Cardiac septum (tissue), 1 donor: ENCODE measurements around the gene STARD13. TPM values are rescaled to one million over a fixed set of nuclear protein-coding genes. Genes with fewer than 3 reads are reported as not detected.
"Not testable (repeated sequence)": the region's sequence is repeated elsewhere in the genome, so short reads cannot be mapped to it uniquely, and the experiment has no call there.

Experiments used
- DNase-seq: peaks from one replicate; pipeline ENCODE4 v3.0.0-alpha.2; 2020; ENCODE audit warnings: low spot score
- intact Hi-C: fragments of 100-400 bp; cut with DNase I; formaldehyde crosslinking; loops from one replicate; pipeline ENCODE4 v1.14.0; 2022
- total RNA-seq: library from RNA; stranded (reverse); fragmentation: NEBNext Ultra II Directional; extraction: Animal tissue kit (Norgen Biotek cat#: 25700); gene quantifications from one replicate; pipeline ENCODE4 v1.2.1, GENCODE V29; 2021
- donor health status: DM: no; HTN: no; CAD: no.

The STARD13 gene
- total RNA-seq, 1 donor from 2014 or later = 26.9 TPM

GRCh38 chr13:33188093-33188882 is 97.3 kb downstream of the STARD13 start:
- no peak for DNase-seq
- intact Hi-C loops = no loop called here

GRCh38 chr13:33186861-33187291 is 98.7 kb downstream of the STARD13 start:
- intact Hi-C loops = no loop called here
- DNase-seq = no peak

- intact Hi-C loops = no loop called here
- no peak for DNase-seq
Measured at GRCh38 chr13:33185853-33186252, 99.7 kb downstream of the STARD13 start.

- intact Hi-C loops = no loop called here
- no peak for DNase-seq
Measured at GRCh38 chr13:33184530-33184929, 101.0 kb downstream of the STARD13 start.

GRCh38 chr13:33184112-33184490 is 101.5 kb downstream of the STARD13 start:
- DNase-seq = no peak
- intact Hi-C loops = no loop called here

- intact Hi-C loops = no loop called here
- no peak for DNase-seq
Measured at GRCh38 chr13:33183431-33184111, 102.0 kb downstream of the STARD13 start.

GRCh38 chr13:33182729-33183128 is 102.8 kb downstream of the STARD13 start:
- no peak for DNase-seq
- intact Hi-C loops = no loop called here

- intact Hi-C loops = no loop called here
- DNase-seq = no peak
Measured at GRCh38 chr13:33181264-33181663, 104.3 kb downstream of the STARD13 start.

GRCh38 chr13:33180122-33180804 is 105.3 kb downstream of the STARD13 start:
- no peak for DNase-seq
- intact Hi-C loops = no loop called here

- DNase-seq = no peak
- intact Hi-C loops = no loop called here
Measured at GRCh38 chr13:33179463-33179862, 106.1 kb downstream of the STARD13 start.

- no peak for DNase-seq
- intact Hi-C loops = no loop called here
Measured at GRCh38 chr13:33178209-33178840, 107.2 kb downstream of the STARD13 start.

- intact Hi-C loops, DNase-seq: not testable (repeated sequence)
Measured at GRCh38 chr13:33177340-33178208, 108.0 kb downstream of the STARD13 start.

GRCh38 chr13:33176526-33176925 is 109.0 kb downstream of the STARD13 start:
- intact Hi-C loops = no loop called here
- no peak for DNase-seq

GRCh38 chr13:33175991-33176390 is 109.6 kb downstream of the STARD13 start:
- intact Hi-C loops = no loop called here
- no peak for DNase-seq

GRCh38 chr13:33174931-33175330 is 110.6 kb downstream of the STARD13 start:
- DNase-seq = no peak
- intact Hi-C loops = no loop called here

GRCh38 chr13:33174491-33174890 is 111.1 kb downstream of the STARD13 start:
- DNase-seq = no peak
- intact Hi-C loops = no loop called here

- DNase-seq = no peak
- intact Hi-C loops = no loop called here
Measured at GRCh38 chr13:33172911-33173310, 112.6 kb downstream of the STARD13 start.

- intact Hi-C loops = no loop called here
- DNase-seq = no peak
Measured at GRCh38 chr13:33172400-33172799, 113.2 kb downstream of the STARD13 start.

GRCh38 chr13:33169273-33169980 is 116.1 kb downstream of the STARD13 start:
- no peak for DNase-seq
- intact Hi-C loops = no loop called here
